Cardiac septum (tissue), 1 donor: Measurements from ENCODE around the gene TENM4. TPM values are rescaled to one million over a fixed set of nuclear protein-coding genes. Genes with fewer than 3 reads are reported as not detected.

Source experiments
- DNase-seq: peaks from one replicate; pipeline ENCODE4 v3.0.0-alpha.2; 2020; ENCODE audit warnings: low spot score
- intact Hi-C: fragments of 100-400 bp; cut with DNase I; formaldehyde crosslinking; loops from one replicate; pipeline ENCODE4 v1.14.0; 2022
- total RNA-seq: library from RNA; stranded (reverse); fragmentation: NEBNext Ultra II Directional; extraction: Animal tissue kit (Norgen Biotek cat#: 25700); gene quantifications from one replicate; pipeline ENCODE4 v1.2.1, GENCODE V29; 2021
- donor health status: DM: no; HTN: no; CAD: no.

The TENM4 gene
- total RNA-seq, 1 donor from 2014 or later = 3.4 TPM

GRCh38 chr11:79363861-79364378 is 76.9 kb downstream of the TENM4 start:
- DNase-seq = no peak
- intact Hi-C loops = no loop called here

DNA sequence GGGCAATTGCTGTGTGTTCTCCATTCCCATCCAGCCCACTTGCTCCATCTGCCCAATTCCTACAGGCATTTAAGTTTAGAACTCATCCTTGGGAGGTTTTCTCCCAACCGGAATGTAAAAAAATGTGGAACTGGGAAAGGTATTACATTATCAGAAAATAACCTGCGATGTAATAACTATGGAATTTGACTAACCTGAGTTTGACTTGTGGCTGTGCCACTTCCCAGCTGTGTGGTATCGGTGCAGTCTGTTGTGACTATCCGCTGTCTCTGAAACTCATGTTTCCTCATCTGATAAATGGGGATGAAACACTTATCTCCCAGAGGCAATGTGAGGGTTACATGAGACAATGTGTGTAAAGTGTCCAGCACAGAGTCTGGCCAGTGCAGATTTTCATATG is 77.6 kb downstream of the TENM4 start:
- intact Hi-C loops = no loop called here
- no peak for DNase-seq

GRCh38 chr11:79362821-79363220 is 78.0 kb downstream of the TENM4 start:
- intact Hi-C loops = no loop called here
- no peak for DNase-seq

- DNase-seq = no peak
- intact Hi-C loops = no loop called here
Observed at GRCh38 chr11:79362206-79362757, 78.5 kb downstream of the TENM4 start.

DNA sequence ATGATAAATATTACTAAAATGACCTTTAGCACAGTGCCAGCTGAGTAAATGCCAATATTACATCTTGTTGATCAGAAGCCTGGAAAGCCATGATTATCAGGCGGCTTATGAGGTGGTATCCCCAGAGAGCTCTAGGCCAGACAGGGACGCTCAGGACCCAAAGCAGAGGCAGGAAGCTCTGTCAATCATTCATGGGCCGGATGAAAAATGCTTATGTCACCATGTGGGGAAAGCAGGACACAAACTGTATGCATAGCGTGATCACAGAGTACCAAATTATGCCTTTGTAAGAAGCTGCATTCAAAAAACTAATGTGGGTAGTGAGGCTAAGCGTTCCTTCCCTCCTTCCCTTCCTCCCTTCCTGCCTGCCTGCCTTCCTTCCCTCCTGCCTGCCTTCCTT is 82.6 kb downstream of the TENM4 start:
- no peak for DNase-seq
- intact Hi-C loops = no loop called here

DNA sequence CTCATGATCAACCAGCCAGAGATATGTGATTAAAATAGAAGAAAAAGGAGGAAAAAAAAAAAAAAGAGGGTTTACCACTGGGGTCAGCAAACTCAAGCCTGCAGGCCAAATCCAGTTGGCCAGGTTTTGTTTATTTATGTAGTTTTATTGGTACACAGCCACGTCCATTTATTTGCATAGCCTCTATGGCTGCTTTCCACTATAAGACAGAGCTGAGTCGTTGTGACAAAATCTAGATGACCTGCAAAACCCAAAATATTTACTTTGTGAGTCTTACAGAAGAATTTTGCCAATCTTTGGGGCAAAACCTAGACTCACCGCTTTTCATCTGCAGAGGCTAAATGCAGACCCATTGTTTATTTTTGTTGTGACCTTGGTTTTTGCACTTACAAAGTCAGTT is 87.1 kb downstream of the TENM4 start:
- intact Hi-C loops = no loop called here
- no peak for DNase-seq

DNA sequence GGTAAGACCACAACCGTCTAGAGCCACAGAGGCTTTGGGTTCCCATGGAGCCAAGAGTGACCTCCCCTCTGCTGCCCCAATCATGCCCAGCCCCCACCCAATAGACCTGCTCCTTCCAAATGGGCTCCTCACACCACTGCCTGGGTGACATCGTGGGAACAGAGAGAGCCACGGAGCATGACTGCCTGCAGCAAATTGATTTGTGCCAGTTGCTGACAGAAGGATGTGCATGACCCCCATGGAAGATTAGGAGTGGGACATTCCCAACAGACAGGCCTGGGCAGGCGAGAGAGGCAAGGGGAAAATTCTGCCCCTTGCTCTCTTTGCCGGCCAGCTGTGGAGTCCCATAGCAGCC is 88.5 kb downstream of the TENM4 start:
- DNase-seq = no peak
- intact Hi-C loops = no loop called here

DNA sequence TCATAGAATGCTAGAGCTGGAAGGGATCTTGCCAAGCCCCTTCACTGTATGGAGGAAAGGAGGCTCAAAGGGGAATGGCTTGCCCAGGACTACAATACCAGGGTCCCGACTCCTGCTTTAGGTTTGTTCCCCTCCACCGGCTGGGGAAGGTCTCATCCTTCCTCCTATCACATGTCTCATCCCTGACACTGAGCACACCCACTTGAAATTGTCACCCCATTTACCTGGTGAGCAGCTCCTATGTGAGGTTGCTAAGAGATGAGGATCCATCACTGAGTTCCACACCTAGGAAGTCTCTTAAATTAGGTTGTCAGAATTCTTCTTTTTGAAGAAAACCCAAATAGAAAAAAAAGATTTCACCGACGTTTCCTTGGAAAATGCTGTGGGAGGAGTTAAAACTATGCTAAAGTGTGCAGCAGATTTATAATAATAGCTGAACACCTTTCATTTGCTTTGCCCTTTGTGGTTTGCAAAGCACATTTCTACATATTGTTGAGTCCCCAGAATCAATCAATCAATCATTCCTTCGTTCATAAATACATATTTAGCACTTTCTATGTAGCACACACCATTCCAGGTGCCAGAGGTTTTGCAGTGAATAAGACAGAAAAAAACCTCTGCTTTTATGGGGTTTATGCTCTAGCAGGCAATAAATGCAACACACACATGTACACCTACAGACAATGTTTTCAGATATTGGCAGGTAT is 91.7 kb downstream of the TENM4 start:
- DNase-seq = no peak
- intact Hi-C loops = no loop called here

- no peak for DNase-seq
- intact Hi-C loops = no loop called here
Observed at GRCh38 chr11:79346021-79346420, 94.8 kb downstream of the TENM4 start.

DNA sequence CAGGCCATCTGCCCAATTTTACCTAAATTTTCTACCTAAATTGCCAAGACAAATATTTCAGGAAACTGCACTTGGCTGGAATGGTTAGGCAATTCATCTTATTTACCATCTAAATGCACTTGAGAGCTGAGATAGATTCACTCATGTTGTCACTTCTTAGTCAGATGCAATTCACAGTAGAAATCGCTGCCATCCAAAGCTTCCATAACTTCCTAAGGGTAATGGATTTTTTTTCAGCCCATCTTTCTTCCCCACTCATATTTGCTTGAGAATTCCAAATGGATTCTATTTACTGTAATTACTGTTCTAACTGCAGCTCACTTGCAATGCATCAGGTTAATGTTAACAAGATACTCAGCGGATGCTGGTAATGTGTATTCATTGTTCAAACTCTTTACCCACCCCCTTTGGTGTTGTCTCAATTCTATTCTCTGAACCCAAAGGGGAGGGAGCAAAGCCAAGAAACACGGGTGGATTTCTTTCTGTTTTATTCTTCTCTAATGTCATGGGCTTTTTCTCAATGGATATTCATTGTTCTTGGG is 96.0 kb downstream of the TENM4 start:
- no peak for DNase-seq
- intact Hi-C loops = no loop called here

- intact Hi-C loops = no loop called here
- no peak for DNase-seq
Observed at GRCh38 chr11:79342686-79343085, 98.1 kb downstream of the TENM4 start.

- intact Hi-C loops = no loop called here
- DNase-seq = no peak
Observed at GRCh38 chr11:79342236-79342635, 98.6 kb downstream of the TENM4 start.

- DNase-seq = no peak
- intact Hi-C loops = no loop called here
Observed at GRCh38 chr11:79340535-79340934, 100.3 kb downstream of the TENM4 start.

- no peak for DNase-seq
- intact Hi-C loops = no loop called here
Observed at GRCh38 chr11:79336797-79337517, 103.9 kb downstream of the TENM4 start.

- DNase-seq = no peak
- intact Hi-C loops = no loop called here
Observed at GRCh38 chr11:79335681-79336080, 105.1 kb downstream of the TENM4 start.

DNA sequence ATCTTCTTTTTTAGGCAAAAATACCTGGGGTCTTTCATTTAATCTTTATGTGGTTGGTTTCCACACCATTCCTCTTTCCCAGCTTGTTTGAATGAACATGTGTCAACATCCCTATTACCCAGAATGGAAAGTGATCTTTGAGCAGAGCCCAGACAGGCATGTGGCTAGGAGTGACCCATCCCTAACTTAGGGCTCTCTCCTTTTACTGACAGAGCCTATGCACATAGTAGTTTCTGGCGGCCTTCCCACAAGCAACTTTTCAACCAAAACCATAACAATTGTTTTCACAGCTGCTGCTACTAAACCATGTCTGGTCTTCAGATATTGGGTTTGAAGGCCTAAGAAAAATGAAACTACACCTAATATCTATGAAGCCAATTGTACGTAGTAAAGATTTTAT is 107.5 kb downstream of the TENM4 start:
- intact Hi-C loops = no loop called here
- no peak for DNase-seq

DNA sequence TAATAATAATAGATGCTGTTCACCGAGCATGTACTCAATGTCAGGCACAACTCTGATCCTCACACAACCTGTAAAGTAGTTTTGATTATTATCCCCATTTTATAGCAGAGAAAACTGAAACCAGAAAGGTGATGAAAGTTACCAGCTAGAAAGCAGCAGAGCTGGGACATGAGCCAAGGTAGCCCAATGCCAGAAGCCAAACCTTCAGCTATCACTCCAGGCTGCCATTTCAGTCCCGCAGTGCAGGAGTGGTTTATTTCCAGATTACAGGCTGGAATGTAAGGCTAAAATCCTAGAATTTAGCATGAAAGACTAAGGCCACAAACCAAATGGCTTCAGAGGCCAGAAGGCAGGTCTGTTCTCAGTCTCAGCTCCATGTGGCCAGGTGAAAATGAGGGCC is 108.8 kb downstream of the TENM4 start:
- no peak for DNase-seq
- intact Hi-C loops = no loop called here

DNA sequence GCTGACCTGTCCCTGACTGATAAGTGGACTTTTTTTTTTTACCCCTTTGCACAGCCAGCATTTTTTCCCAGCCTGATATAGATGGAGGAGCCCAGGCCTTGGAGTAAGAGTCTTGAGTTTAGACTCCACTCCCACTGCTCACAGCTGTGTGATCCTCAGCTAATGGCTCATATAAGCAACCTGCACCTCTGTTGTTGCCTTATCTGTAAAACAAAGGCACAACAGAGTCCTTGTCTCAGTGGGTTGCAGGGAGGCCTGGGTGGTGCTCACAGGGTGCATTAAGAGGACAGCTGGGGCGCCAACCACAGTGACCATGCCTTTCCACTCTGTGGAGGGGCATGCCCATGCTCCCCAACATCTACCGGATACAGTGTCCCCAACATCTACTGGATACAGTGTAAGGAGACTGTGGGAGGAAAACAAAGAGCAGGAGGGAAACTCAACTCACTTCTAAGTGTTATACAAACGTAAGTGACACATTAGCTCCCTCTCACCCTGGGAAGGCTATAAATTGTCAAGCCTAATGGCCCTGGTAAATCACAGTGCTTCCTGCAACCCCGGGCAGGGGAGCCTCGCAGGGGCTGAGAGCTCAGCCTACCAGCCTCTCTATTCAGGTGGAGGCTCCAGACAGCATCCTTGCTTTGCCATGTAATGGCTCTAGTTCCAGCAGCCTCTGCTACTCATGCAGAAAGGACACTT is 109.5 kb downstream of the TENM4 start:
- intact Hi-C loops = no loop called here

GRCh38 chr11:79330651-79331050 is 110.2 kb downstream of the TENM4 start:
- DNase-seq = no peak
- intact Hi-C loops = no loop called here

More for the DNA sequence above, 109.5 kb downstream of the TENM4 start:
- DNase-seq = no peak

GRCh38 chr11:79329561-79329960 is 111.3 kb downstream of the TENM4 start:
- intact Hi-C loops = no loop called here
- no peak for DNase-seq
